Central memory CD8-positive, alpha-beta T cell (primary cell): Measurements from ENCODE around the gene USP2.

Experiments
- ATAC-seq: fragments of 150-1000 bp; cut with Tn5 transposase; replicated peaks from 2 replicates; pipeline ENCODE4 v1.10.0; 2022; ENCODE audit warnings: mild to moderate bottlenecking, moderate FRiP score, moderate number of reproducible peaks; ENCODE audit not compliant: poor library complexity, severe bottlenecking; ENCODE audit errors: extremely low read depth
- DNase-seq, 2 donors: peaks; one replicate each; pipeline ENCODE4 v3.0.0; 2021; ENCODE audit warnings: low spot score in 2 of 2
- H3K27ac Mint-ChIP-seq: one replicate; pipeline ENCODE4 v1.8.0; 2022; ENCODE audit warnings: low read depth, mild to moderate bottlenecking, moderate library complexity, mixed read lengths
- H3K27me3 Mint-ChIP-seq: one replicate; pipeline ENCODE4 v1.8.0; 2022; ENCODE audit warnings: mixed read lengths
- H3K36me3 Mint-ChIP-seq: one replicate; pipeline ENCODE4 v1.8.0; 2022; ENCODE audit warnings: mild to moderate bottlenecking, moderate library complexity, mixed read lengths; ENCODE audit not compliant: insufficient read depth
- H3K4me1 Mint-ChIP-seq: one replicate; pipeline ENCODE4 v1.8.0; 2022; ENCODE audit warnings: mixed read lengths
- H3K4me3 Mint-ChIP-seq: one replicate; pipeline ENCODE4 v1.8.0; 2022; ENCODE audit warnings: mild to moderate bottlenecking, moderate library complexity, mixed read lengths
- H3K9me3 Mint-ChIP-seq: one replicate; pipeline ENCODE4 v1.8.0; 2022; ENCODE audit warnings: mixed read lengths

Gene USP2

GRCh38 chr11:119380160-119380826 is 1.2 kb downstream of the USP2 start:
- no peaks in the 10 kb centered on the region for H3K4me1 Mint-ChIP-seq
- H3K9me3 Mint-ChIP-seq = no peaks in the 10 kb centered on the region
- no peak overlapping the region for H3K27ac Mint-ChIP-seq
- DNase-seq (no peak), ATAC-seq (no peak)
- H3K27me3 Mint-ChIP-seq = no peaks in the 10 kb centered on the region
- peaks cover 6% of the 10 kb centered on the region for H3K36me3 Mint-ChIP-seq
- H3K4me3 Mint-ChIP-seq = no peak overlapping the region

GRCh38 chr11:119378851-119379465 is 2.5 kb downstream of the USP2 start:
- no peak overlapping the region for H3K4me3 Mint-ChIP-seq
- peak overlapping the region; percentile 68 for H3K27ac Mint-ChIP-seq
- no peaks in the 10 kb centered on the region for H3K27me3 Mint-ChIP-seq
- ATAC-seq (no peak), DNase-seq (no peak)
- H3K36me3 Mint-ChIP-seq = peaks cover 9% of the 10 kb centered on the region
- peaks cover 3% of the 10 kb centered on the region for H3K4me1 Mint-ChIP-seq
- H3K9me3 Mint-ChIP-seq = no peaks in the 10 kb centered on the region

- no peak for ATAC-seq
- Mint-ChIP-seq H3K4me1 (peaks cover 11% of the 10 kb centered on the region), H3K27ac (no peak overlapping the region), H3K27me3 (no peaks in the 10 kb centered on the region), H3K36me3 (peaks cover 9% of the 10 kb centered on the region), H3K4me3 (no peak overlapping the region), H3K9me3 (no peaks in the 10 kb centered on the region)
- no peak for DNase-seq
Measured at GRCh38 chr11:119377961-119378667, 3.4 kb downstream of the USP2 start.

GRCh38 chr11:119377112-119377901 is 4.2 kb downstream of the USP2 start:
- Mint-ChIP-seq H3K4me3 (no peak overlapping the region), H3K27me3 (no peaks in the 10 kb centered on the region), H3K4me1 (peaks cover 11% of the 10 kb centered on the region), H3K27ac (no peak overlapping the region), H3K36me3 (peaks cover 9% of the 10 kb centered on the region), H3K9me3 (no peaks in the 10 kb centered on the region)
- DNase-seq = no peak
- no peak for ATAC-seq

GRCh38 chr11:119376197-119376847 is 5.2 kb downstream of the USP2 start:
- Mint-ChIP-seq H3K27me3 (no peaks in the 10 kb centered on the region), H3K4me3 (no peak overlapping the region), H3K36me3 (peaks cover 6% of the 10 kb centered on the region), H3K9me3 (no peaks in the 10 kb centered on the region), H3K4me1 (peaks cover 11% of the 10 kb centered on the region), H3K27ac (no peak overlapping the region)
- ATAC-seq (no peak), DNase-seq (peak in 1 of 2 donors; percentile 2)

- Mint-ChIP-seq H3K9me3 (no peaks in the 10 kb centered on the region), H3K4me1 (peaks cover 13% of the 10 kb centered on the region), H3K27ac (no peak overlapping the region), H3K4me3 (no peak overlapping the region), H3K36me3 (peaks cover 5% of the 10 kb centered on the region), H3K27me3 (no peaks in the 10 kb centered on the region)
- ATAC-seq (no peak), DNase-seq (no peak)
Measured at GRCh38 chr11:119375337-119376196, 5.9 kb downstream of the USP2 start.

GRCh38 chr11:119374632-119375336 is 6.7 kb downstream of the USP2 start:
- Mint-ChIP-seq H3K36me3 (peaks cover 5% of the 10 kb centered on the region), H3K27me3 (peaks cover 4% of the 10 kb centered on the region), H3K4me1 (peaks cover 21% of the 10 kb centered on the region), H3K9me3 (no peaks in the 10 kb centered on the region), H3K27ac (no peak overlapping the region), H3K4me3 (no peak overlapping the region)
- DNase-seq = no peak
- ATAC-seq = no peak

- Mint-ChIP-seq H3K36me3 (peaks cover 5% of the 10 kb centered on the region), H3K27me3 (peaks cover 11% of the 10 kb centered on the region), H3K9me3 (no peaks in the 10 kb centered on the region), H3K27ac (no peak overlapping the region), H3K4me1 (peaks cover 21% of the 10 kb centered on the region), H3K4me3 (no peak overlapping the region)
- ATAC-seq (no peak), DNase-seq (peak in 1 of 2 donors; percentile 33)
Measured at GRCh38 chr11:119373921-119374631, 7.4 kb downstream of the USP2 start.

- ATAC-seq (peak; percentile 42), DNase-seq (no peak)
- H3K4me3 Mint-ChIP-seq = no peak overlapping the region
- no peaks in the 10 kb centered on the region for H3K9me3 Mint-ChIP-seq
- peaks cover 21% of the 10 kb centered on the region for H3K4me1 Mint-ChIP-seq
- peaks cover 19% of the 10 kb centered on the region for H3K27me3 Mint-ChIP-seq
- H3K27ac Mint-ChIP-seq = no peak overlapping the region
- H3K36me3 Mint-ChIP-seq = peaks cover 5% of the 10 kb centered on the region
Measured at GRCh38 chr11:119373059-119373920, 8.2 kb downstream of the USP2 start.
